NCI-H510A (cell line): ENCODE measurements around the gene GPR146.

Source experiments
- DNase-seq: peaks from one replicate; lab custom pipeline; 2025; lab: John Stamatoyannopoulos, UW

Gene GPR146

GRCh38 chr7:1093916-1094508 lies 49.7 kb downstream of the GPR146 start:
- no peak for DNase-seq

GRCh38 chr7:1094870-1095269 lies 50.5 kb downstream of the GPR146 start:
- DNase-seq = no peak

GRCh38 chr7:1095621-1096155 lies 51.3 kb downstream of the GPR146 start:
- DNase-seq = no peak

- no peak for DNase-seq
Observed at GRCh38 chr7:1096156-1097119, 52.1 kb downstream of the GPR146 start.

GRCh38 chr7:1097120-1097504 lies 52.8 kb downstream of the GPR146 start:
- no peak for DNase-seq

- no peak for DNase-seq
Observed at GRCh38 chr7:1098243-1099153, 54.2 kb downstream of the GPR146 start.

GRCh38 chr7:1099154-1099542 lies 54.8 kb downstream of the GPR146 start:
- DNase-seq = no peak

GRCh38 chr7:1099637-1100036 lies 55.3 kb downstream of the GPR146 start:
- no peak for DNase-seq

GRCh38 chr7:1100386-1100785 lies 56.0 kb downstream of the GPR146 start:
- DNase-seq = no peak

- no peak for DNase-seq
Observed at GRCh38 chr7:1100834-1101562, 56.7 kb downstream of the GPR146 start.

GRCh38 chr7:1101563-1102431 lies 57.5 kb downstream of the GPR146 start:
- no peak for DNase-seq

- no peak for DNase-seq
Observed at GRCh38 chr7:1103009-1103788, 58.9 kb downstream of the GPR146 start.

GRCh38 chr7:1103789-1104515 lies 59.6 kb downstream of the GPR146 start:
- no peak for DNase-seq

- DNase-seq = no peak
Observed at GRCh38 chr7:1104516-1105179, 60.3 kb downstream of the GPR146 start.

- DNase-seq = no peak
Observed at GRCh38 chr7:1105189-1105588, 60.8 kb downstream of the GPR146 start.

- DNase-seq = no peak
Observed at GRCh38 chr7:1106063-1106792, 61.9 kb downstream of the GPR146 start.

- no peak for DNase-seq
Observed at GRCh38 chr7:1106793-1107421, 62.6 kb downstream of the GPR146 start.
